Activated T-helper 1 cell treated with Interleukin-2 at 50 U/mL for 16 hours (primary cell): ENCODE data around the gene ZFAND2A.
"Not testable (repeated sequence)": the region's sequence is repeated elsewhere in the genome, so short reads cannot be mapped to it uniquely, and the experiment has no call there.

Experiments
- DNase-seq: peaks from one replicate; pipeline ENCODE4 v3.0.0-alpha.2; 2020; ENCODE audit warnings: low read depth

Gene ZFAND2A

DNA sequence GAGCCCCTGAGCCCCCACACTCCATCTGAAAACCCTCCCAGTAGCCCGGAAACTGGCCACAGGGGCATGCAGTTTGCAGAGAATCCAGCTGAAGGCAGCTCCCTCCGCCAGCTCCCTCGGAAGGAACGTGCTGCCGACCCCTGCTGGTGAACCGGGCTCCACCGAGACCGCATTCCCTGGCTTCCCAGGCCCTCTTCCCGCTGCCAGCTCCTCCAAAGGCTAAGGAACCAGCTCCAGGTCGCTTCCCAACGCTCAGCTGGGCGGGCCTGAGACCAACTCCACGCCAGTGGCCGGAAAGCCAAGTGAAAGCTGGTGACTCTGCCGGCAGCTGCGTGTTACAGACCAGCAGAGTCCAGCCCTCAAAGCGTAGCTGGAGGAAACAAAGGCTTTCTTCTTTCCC lies 36.3 kb downstream of the ZFAND2A start:
- DNase-seq, result no peak

DNA sequence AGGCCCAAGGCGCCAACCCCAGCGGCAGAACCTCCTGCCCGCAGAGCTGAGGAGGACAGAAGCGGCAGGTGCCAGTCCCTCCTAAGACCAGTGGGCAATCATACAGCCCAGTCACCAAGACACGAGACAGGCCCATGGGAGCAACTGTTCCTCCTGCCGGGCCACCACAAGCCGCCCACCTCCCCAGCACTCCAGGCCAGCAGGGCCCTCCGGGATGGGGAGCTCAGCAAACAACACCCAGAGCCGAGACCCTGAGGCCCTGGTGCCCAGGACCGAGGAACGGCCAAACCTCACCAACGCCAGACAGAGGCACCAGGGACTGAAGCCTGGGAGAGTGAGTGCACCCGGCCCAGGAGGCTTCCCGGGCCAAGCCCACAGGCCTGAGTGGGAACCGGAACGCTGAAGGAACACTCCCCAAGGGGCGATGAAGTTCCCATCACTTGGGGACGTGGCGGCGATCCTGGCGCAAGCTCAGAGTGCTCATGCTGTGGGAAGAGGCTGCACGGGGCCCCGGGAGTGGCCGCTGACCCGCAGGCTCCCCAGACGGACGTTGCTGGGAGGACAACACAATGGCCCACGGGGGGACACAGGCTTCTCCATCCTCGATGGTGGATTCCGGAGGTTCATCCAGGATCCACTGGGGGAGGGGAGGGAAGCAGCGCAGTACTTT lies 37.0 kb downstream of the ZFAND2A start:
- no peak for DNase-seq

DNA sequence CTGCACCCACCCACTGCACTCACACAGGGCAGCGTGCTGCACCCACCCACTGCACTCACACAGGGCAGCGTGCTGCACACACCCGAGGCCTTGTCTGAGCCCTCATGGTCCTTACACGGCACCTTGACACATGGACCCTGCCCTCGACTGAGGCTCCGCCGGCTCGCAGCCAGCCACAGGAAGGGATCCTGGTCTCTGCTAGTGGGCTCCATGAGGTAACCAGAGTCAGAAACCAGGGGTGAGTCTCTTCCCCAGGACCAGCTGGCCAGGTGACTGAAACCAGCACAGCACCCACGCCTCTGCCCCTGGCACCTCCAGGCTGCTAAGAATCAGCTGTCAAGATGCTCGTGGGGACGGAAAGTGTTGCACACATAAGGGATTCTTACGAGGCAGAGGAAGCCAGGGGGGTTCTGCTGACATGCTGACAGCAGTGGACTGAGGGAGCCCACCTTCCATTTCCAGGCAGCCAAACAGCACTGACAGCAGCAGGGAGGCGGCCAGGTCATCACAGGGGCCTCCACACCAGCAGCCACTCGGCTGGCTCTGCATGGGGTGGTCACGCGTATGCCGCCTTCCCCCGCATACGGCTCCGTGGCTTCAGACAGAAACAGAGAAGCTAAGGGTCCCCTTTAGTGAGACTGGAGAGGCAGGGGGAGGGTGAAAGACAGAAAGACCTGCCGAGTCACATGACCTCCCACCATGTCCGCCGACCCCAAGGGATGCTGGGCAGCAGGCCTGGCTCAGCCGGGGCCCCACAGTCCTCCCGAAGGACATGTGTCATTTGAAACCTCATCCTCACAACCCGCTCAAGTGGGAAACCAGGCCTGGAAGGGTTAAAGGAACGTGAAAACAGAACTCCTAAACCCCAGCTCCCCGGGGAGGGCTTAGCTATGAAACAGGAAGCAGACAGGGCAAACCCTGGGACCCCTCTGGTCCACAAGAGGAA lies 37.8 kb downstream of the ZFAND2A start:
- DNase-seq, result no peak

DNA sequence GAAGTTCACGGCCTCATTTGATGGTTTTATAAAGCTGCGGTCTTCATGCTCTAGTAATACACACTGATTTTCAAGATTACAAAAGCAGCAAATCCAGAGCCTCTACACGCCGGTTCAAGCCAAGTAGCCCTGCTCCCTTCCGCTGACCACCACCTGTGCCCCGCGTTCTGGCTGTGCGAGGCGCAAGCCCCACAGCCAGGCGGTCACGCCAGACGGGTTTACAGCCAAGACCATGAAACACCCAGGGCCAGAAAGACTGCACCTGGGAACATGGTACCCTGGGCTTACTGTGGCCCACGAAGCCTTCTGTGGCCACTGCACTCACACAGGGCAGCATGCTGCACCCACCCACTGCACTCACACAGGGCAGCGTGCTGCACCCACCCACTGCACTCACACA lies 38.5 kb downstream of the ZFAND2A start:
- no peak for DNase-seq

DNA sequence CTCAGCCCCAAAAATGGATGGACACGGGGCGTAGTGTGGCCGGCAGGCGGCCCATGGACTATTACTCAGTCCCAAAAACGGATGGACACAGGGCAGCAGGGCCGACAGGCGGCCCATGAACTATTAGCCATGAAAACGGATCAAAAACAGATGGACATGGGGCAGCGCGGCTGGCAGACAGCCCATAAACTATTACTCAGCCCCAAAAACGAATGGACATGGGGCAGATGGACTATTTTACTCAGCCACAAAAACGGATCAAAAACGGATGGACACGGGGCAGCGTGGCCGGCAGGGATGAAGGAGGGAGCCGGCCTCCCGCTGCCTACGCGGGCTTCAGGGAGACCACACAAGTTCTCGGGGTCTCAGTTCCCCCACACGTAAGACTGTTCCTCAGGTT lies 39.2 kb downstream of the ZFAND2A start:
- no peak for DNase-seq

DNA sequence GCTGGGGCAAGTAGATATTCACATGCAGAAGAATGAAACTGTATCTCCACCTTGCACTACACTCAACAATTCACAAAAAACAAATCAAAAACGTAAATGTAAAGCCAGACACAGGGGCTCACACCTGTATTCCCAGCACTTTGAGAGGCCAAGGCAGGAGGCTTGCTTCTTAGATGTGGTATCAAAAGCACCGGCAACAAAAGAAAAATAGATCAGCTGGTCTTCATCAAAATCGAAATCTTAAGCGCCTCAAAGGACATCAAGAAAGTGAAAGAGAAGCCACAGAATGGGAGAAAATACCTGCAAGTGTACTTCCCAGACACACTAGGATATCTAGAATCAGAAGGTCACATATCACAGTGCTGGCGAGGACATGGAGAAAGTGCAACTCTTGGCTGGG lies 40.8 kb downstream of the ZFAND2A start:
- DNase-seq, result no peak

DNA sequence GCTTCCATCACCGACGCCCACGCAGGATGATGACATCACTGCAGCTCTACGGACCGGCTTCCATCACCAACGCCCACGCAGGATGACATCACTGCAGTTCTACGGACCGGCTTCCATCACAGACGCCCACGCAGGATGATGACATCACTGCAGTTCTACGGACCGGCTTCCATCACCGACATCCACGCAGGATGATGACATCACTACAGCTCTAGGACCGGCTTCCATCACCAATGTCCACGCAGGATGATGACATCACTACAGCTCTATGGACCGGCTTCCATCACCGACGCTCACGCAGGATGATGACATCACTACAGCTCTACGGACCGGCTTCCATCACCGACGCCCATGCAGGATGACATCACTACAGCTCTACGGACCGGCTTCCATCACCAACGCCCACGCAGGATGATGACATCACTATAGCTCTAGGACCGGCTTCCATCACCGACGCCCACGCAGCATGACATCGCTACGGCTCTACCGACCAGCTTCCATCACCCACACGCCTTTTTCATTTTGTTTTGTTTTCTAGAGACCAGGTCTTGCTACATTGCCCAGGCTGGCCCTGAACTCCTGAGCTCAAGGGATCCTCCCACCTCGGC lies 42.6 kb downstream of the ZFAND2A start:
- no peak for DNase-seq

DNA sequence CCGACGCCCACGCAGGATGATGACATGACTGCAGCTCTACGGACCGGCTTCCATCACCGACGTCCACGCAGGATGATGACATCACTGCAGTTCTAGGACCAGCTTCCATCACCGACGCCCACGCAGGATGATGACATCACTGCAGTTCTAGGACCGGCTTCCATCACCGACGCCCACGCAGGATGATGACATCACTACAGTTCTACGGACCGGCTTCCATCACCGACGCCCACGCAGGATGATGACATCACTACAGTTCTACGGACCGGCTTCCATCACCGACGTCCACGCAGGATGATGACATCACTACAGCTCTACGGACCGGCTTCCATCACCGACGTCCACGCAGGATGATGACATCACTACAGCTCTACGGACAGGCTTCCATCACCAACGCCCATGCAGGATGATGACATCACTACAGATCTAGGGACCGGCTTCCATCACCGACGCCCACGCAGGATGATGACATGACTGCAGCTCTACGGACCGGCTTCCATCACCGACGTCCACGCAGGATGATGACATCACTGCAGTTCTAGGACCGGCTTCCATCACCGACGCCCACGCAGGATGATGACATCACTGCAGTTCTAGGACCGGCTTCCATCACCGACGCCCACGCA lies 43.5 kb downstream of the ZFAND2A start:
- not testable (repeated sequence) for DNase-seq

DNA sequence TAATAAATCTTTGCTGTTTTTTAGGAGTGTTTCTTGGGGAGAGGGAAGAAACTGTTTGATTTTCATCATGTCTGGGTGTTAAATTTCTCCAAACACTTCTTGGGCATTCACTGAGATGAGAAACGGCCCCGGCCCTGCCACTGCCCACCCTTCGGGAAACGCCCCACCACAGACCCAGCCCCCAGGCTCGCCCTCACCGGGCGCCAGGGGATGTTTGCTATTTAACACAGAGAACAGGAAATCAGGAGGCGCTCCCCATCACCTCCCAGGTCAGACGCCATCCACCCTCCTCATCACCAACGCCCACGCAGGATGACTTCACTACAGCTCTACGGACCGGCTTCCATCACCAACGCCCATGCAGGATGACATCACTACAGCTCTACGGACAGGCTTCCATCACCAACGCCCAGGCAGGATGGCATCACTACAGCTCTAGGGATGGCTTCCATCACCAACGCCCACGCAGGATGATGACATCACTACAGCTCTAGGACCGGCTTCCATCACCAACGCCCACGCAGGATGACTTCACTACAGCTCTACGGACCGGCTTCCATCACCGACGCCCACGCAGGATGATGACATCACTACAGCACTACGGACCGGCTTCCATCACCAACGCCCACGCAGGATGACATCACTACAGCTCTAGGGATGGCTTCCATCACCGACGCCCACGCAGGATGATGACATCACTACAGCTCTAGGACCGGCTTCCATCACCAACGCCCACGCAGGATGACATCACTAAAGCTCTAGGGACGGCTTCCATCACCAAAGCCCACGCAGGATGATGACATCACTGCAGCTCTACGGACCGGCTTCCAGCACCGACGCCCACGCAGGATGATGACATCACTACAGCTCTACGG lies 44.6 kb downstream of the ZFAND2A start:
- DNase-seq, result not testable (repeated sequence)

DNA sequence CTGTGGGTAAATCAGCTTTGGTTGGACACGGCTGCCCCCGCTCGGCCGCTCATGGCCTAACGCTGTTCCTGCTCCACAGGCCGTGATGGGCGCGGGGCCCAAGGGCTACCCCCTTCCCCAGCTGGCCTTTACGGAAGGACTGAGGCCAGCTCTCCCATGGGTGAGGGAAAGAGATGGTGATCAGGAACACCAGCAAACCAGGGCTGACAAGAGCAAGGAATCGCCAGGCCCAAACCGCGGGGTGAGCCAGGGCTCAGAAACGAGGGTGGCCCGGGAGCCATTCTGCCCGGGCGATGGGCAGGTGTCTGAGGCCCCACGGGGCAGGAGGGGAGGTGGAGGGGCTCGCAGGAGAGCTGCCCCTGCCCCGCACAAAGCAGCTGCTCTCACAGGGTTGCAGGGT lies 45.5 kb downstream of the ZFAND2A start:
- no peak for DNase-seq

DNA sequence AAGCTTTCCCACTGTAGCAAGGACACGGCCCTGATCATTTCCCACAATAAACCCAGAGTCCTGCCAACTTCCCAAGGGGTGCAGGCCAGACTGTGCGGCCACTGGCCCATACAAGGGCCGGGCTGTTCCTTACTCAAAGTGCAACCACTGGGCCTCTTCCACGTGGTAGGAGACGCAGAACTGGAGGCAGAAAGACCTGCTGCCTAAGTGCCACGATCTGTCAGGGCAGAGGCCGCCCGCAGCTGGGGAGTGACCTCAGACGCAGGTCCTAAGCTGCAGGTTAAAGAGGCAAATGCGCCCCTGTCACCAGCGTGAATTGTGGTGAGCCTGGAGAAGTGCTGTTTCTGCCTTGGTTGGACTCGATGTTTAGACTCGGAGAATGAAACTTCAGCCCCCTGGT lies 45.9 kb downstream of the ZFAND2A start:
- DNase-seq, result no peak

DNA sequence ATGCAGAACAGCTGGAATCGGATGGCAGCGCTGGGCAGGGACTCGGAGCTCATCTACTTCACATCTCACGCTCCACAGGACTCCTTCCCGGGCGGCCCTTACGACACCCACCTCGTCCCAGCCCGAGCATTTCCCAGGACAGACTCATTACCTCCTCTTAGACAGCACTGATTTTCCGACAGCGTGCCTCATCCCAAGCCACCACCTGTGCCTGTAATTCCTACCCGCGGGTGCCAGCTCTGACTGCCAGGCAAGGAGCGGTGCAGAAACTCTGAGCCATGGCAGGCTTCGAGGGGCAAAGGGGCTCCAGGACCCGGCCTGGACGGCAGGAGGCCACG lies 46.5 kb downstream of the ZFAND2A start:
- DNase-seq, result no peak

DNA sequence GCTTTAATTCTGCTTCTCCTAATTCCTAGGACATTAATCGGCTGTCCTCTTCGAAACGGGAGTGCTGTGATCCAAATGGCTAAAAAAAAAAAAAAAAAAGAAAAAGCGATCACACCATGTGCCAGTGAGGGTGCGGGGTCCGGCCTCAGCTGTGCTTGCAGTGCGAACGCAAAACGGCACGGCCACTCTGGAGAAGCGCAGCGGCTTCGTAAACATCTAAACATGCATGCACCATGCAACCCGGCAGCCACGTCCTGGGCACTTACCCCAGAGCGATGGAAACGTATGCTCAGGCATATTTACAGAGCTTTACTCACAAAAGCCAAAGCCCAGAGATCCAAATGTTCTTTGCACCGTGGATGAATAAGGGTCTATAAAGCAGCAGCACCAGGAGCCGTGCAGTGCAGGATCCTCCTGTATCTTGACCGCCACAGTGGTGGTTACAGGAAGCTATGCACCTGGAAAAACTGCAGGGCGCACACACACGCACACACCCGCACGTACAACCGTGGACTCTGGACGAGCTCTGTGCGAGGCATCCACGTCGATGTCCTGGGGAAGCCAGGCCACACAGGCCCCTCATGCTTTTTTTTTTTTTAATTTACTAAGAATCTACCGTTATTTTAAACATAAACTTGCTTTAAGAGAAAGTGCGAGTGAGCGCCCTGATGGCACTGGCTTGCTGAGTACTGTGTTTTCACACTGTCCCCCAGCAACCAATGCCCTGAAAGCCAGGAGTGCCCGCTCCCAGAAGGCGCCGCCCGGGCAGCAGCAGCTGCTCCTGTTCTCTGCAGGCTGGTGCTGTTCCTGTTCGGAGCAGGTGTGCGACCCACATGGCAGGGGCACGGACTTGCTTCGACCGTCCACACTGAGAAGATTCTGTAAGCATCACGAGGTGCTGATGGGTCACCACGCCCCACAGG lies 47.1 kb downstream of the ZFAND2A start:
- no peak for DNase-seq

DNA sequence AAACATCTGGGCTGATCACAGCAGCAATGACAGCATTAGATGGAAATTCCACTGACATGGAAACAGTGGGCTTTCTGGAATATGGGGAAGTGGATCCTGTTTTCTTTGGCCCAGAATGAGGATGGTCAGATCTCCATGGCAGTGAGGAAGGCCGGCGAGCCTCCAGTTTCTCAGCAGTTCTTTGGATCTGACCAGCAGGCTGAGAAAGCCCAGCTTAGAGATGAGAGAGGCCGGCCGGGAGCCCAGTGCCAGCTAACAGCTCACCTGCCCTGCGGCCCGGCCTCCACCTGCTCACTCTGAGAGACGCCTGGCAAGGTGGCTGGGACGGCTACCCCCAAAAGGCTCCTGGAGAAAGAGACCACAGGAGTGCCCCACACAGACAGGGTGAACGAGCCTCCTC lies 47.9 kb downstream of the ZFAND2A start:
- DNase-seq, result no peak

DNA sequence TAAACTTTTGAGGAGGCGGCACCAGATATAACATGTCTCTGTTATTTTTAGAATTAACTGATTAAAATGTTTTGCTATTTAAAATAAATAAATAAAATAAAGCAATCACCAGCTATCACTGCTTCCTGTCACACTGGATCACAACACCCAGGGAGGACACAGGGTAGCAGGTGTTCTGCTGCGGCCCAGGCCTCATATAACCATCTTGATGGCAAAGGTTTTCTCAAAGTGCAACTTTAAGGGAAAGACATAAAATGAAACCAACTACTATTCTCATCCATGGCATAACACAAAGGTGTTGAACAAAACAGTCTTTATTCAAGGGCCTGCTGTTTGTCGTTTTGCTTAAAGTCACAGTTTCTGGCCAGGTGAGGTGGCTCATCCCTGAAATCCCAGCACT lies 48.8 kb downstream of the ZFAND2A start:
- no peak for DNase-seq

DNA sequence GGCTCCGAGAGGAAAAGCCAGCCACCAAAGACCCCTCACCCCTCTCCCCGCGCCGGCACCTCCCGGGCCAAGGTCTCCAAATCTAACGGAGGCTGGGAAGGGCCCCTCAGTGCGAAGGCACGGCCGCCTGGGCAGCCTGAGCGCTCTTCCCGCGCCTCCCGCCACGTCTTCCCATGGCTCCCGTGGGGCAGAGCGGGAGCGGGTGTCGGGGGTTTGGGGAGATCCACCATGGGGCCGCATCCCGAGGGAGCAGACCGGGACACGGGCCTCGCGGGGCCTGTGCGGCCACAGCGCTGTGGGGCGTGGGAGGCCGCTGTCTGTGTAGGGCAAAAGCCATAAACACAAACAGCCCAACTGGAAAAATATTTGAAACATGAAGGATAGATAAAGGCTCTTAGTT lies 49.6 kb downstream of the ZFAND2A start:
- DNase-seq, result no peak

DNA sequence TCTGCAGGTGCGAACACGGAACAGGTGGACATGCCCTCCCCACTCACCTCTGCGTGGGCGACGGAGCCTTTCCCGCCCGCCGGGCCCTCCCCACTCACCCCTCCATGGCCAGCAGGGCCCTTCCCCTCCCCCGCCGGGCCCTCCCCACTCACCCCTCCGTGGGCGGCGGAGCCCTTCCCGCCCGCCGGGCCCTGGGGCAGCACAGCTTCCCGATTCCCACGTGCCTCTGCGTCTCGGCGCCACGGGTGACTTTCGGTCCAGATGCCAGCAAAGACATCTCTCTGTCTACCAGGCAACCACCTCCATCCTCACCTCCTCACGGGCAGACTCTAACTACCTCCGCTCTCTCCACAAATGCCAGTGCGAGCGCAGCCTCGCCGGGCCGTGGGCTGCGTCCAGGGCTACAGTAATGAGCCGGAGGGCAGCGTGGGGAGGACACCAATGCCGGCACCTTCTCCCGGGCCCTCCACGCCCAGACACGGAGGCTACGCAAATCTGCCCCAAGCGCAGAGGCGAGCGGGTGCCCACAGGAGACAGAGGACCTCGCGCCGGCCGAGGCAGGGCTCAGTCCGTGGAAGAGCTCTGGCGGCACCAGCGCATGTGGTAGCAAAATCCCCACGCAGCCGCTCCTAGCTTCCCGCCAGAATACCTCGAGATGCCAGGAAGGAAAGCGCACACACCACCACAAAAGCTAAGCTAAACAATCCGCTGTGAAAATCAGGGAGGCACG lies 50.2 kb downstream of the ZFAND2A start:
- DNase-seq, result no peak

DNA sequence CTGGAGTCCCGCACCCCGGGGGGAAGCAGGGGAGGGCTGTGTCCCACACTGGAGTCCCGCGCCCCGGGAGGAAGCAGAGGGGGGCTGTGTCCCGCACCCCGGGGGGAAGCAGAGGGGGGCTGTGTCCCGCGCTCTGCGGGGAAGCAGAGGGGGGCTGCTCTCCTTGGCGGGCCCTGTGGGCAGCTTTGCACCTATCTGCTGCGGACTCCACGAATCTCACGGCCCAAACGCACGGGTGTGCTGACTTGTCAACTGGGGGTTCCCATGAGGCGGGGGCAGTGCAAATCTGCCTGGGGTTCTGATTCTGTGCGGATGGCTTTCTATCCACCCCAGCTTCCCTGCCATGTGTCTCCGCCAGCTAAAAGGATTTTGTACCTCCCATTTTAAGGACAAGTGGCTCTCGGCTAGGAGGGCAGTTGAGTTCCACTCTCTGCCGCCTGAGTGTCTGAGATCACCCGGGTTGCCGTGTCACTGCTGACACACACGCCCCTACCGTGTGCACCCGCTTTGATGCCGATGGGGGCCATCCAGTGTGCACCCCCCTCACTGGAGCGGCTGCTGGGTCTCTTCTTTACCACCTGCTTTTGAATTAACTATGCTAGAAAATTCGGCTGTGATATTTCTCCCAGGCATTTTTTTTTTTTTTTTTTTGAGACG lies 51.6 kb downstream of the ZFAND2A start:
- DNase-seq, result no peak

DNA sequence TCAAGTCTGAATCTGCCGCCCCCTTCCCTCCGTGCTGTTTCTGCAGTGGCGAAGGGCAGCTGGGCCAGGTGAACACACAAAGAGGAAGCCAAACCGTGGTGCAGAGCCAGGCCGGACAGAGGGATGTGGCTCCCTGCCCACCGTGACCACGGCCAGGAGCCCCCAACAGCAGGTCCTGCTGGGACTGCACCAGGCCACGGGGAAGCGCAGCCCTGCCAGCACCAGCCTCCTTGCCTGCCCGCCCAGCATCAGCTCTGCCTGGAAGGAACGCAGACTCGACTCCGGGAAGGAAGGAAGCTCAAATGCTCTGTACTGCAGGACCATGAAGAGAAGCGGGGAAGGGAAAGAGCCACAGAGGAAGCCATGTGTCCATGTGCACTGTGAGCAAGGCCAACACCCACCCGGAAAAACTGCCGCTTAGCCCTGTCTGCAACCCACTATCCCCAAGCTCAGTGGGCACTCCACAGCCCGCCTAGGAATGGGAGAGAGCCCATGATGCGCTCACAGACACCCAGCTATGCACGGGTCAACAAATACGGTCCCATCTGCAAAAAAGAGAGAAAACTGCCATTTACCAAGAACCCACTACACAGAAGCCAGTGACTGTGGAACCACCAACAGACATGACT lies 53.1 kb downstream of the ZFAND2A start:
- DNase-seq, result no peak
